Fibroblast of lung (primary cell): ENCODE results near the gene NABP1. TPM values are rescaled to one million over a fixed set of nuclear protein-coding genes. Genes with fewer than 3 reads are reported as not detected.

ENCODE experiments used
- DNase-seq, 2 donors: peaks; one replicate each; pipeline versions ENCODE4 v3.0.0 to v3.0.0-alpha.2; 2010; ENCODE audit warnings: low read depth in 2 of 2
- H2AFZ ChIP-seq: 2 replicates; pipeline ENCODE4 v1.5.1; 2012; ENCODE audit warnings: low read length, control low read depth, inconsistent platforms
- H3K27ac ChIP-seq: 2 replicates; pipeline ENCODE4 v1.5.1; 2011; ENCODE audit warnings: low read length, control low read depth; ENCODE audit not compliant: insufficient read depth
- H3K27me3 ChIP-seq: 2 replicates; pipeline ENCODE4 v1.5.1; 2011; ENCODE audit warnings: mild to moderate bottlenecking, low read length; ENCODE audit not compliant: control insufficient read depth, insufficient read depth
- H3K36me3 ChIP-seq: 2 replicates; pipeline ENCODE4 v1.5.1; 2011; ENCODE audit warnings: low read length; ENCODE audit not compliant: control insufficient read depth, insufficient read depth
- H3K4me1 ChIP-seq: 2 replicates; pipeline ENCODE4 v1.5.1; 2011; ENCODE audit warnings: low read length; ENCODE audit not compliant: control insufficient read depth, insufficient read depth; ENCODE audit errors: extremely low read depth
- H3K4me2 ChIP-seq: 2 replicates; pipeline ENCODE4 v1.5.1; 2011; ENCODE audit warnings: low read length, control low read depth; ENCODE audit not compliant: insufficient read depth; ENCODE audit errors: extremely low read depth
- H3K4me3 ChIP-seq, 4 experiments: fragments of 200-600 bp in 1 of 4; sonication (generic) in 1 of 4; replicated peaks in 1 of 4; 2 replicates each; pipeline ENCODE4 v1.5.1; 2011 to 2016; ENCODE audit warnings: low read length in 4 of 4, low read depth in 3 of 4, mild to moderate bottlenecking in 3 of 4, control low read depth in 2 of 4, inconsistent platforms in 1 of 4, mixed read lengths in 1 of 4; ENCODE audit not compliant: insufficient read depth in 1 of 4; ENCODE audit errors: control extremely low read depth in 1 of 4
- H3K79me2 ChIP-seq: 2 replicates; pipeline ENCODE4 v1.5.1; 2012; ENCODE audit warnings: mild to moderate bottlenecking, low read length, inconsistent platforms; ENCODE audit not compliant: control insufficient read depth, insufficient read depth
- H3K9ac ChIP-seq: 2 replicates; pipeline ENCODE4 v1.5.1; 2011; ENCODE audit warnings: mild to moderate bottlenecking, low read length, control low read depth; ENCODE audit not compliant: insufficient read depth
- H3K9me3 ChIP-seq: 2 replicates; pipeline ENCODE4 v1.5.1; 2012; ENCODE audit warnings: low read depth, low read length; ENCODE audit not compliant: control insufficient read depth, insufficient read depth
- H4K20me1 ChIP-seq: 2 replicates; pipeline ENCODE4 v1.5.1; 2011; ENCODE audit warnings: low read length; ENCODE audit not compliant: control insufficient read depth, insufficient read depth; ENCODE audit errors: extremely low read depth
- EZH2 ChIP-seq: IDR thresholded peaks from 2 replicates; pipeline ENCODE4 v1.5.1; 2012; ENCODE audit warnings: low read length, control low read depth, mild to moderate bottlenecking; ENCODE audit errors: missing control alignments
- polyA plus RNA-seq, 2 donors: library from polyadenylated mRNA; depleted of rRNA in 1 of 2; stranded (reverse) in 1 of 2; unstranded in 1 of 2; fragments of >200 nt; gene quantifications; 2 replicates each; pipeline ENCODE4 v1.2.1, GENCODE V29; 2011 to 2012; ENCODE audit warnings: missing spikeins in 1 of 2
- total RNA-seq: library from RNA; depleted of rRNA; stranded (reverse); fragments of >200 nt; gene quantifications from 2 replicates; pipeline ENCODE4 v1.2.1, GENCODE V29; 2014
- TF ChIP-seq, protein P1 (sequence below), 2 donors: IDR thresholded peaks in 1 of 2; conservative IDR thresholded peaks in 1 of 2; 1 replicate in 1 of 2; 2 replicates in 1 of 2; pipeline ENCODE4 v1.5.1; 2011 to 2012; ENCODE audit warnings: low read length in 2 of 2, control low read depth in 1 of 2, inconsistent platforms in 1 of 2, low read depth in 1 of 2, mild to moderate bottlenecking in 1 of 2

Gene NABP1
- total and polyA plus RNA-seq, 2 donors (not counting 1 experiment from before 2014, with no cell fraction given): 117 to 123 TPM

DNA sequence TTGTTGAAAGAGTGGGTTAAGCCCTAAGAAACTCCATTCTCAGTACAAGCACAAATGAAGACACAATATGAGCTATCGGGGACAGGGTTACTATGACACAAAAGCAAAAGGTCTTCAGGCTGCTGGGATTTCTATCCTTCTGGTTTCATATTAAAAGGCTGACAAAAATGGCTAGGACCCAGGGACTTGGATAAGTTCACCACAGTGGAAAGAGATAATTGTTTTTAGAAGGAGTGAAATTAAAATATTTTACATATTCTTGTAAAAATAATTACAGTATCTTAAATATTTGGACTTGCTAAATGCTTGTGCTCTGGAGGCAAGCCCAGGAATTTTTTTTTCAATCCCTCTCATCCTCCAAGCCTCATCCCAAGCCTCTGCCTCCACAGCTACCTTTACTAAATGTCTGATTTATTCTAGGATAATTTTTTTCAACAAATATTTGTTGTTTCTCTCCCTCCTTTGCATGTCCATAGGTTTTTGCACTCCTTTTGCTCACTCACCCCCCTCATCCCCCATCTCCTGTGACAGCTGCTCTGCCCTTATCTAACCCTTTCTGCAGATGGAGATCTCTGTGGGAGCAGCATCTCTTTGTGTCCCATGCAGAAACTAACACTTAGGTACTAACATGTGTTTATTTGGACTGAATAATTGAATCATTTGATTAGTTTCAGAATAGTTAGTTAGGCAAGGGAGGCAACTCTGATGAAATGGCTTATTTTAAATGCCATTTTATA, 47.8 kb upstream of the NABP1 start:
- Histone ChIP-seq H3K4me2 (no peak overlapping the region), H3K27me3 (no peaks in the 10 kb centered on the region), H2AFZ (no peak overlapping the region)

DNA sequence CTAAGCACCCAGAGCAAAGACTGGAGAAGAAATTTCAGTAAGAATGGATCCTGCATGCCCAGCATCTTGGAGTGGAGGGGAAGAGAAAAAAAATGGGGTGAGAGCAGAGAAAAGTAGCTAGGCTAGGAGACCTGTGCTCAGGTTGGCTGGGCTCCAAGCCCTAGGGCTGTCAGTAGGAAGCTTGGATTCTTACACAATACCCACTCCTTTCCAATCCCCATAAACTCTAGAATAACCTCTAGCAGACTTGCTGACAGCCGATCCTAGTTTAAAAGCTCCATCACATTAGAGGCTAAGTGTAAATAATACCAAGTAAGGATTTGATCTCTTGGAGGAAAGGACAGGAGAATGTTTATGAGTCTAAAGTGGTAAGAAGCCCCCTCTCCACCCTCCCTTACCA, 46.2 kb upstream of the NABP1 start:
- Histone ChIP-seq H2AFZ (no peak overlapping the region), H3K9ac (no peak overlapping the region)

More for the DNA sequence above, 47.8 kb upstream of the NABP1 start:
- Histone ChIP-seq H3K9ac (no peak overlapping the region), H3K27ac (no peak overlapping the region), H3K4me1 (peaks cover 20% of the 10 kb centered on the region), H3K4me3 (no peak overlapping the region), H4K20me1 (no peaks in the 10 kb centered on the region), H3K79me2 (no peaks in the 10 kb centered on the region), H3K9me3 (no peaks in the 10 kb centered on the region), H3K36me3 (no peaks in the 10 kb centered on the region)
- no peak for DNase-seq
- TF ChIP-seq EZH2: no peak

DNA sequence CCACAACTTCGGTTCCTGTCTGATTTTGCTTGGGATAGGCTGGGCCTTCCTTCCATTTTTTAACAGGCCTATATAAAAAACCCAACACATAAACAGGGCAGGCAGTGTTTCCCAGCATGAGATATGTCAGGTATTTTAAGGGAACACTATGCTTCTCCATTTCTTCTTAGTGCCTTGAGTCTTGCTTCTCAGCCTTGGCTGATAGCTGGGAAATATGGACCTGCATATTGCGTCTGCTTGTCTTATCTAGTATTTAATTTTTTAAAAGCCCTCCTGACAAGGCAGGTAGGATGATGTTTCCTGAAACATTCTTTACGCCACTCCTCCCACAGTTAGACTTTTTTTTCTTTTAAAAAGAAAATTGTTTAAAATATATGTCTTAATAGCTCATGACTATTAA, 45.5 kb upstream of the NABP1 start:
- DNase-seq: no peak
- Histone ChIP-seq H3K27me3 (no peaks in the 10 kb centered on the region), H4K20me1 (no peaks in the 10 kb centered on the region), H3K9me3 (no peaks in the 10 kb centered on the region), H3K9ac (no peak overlapping the region), H3K36me3 (no peaks in the 10 kb centered on the region), H2AFZ (no peak overlapping the region), H3K79me2 (no peaks in the 10 kb centered on the region), H3K27ac (no peak overlapping the region), H3K4me1 (peaks cover 19% of the 10 kb centered on the region), H3K4me3 (no peak overlapping the region), H3K4me2 (no peak overlapping the region)
- TF ChIP-seq EZH2: no peak
- TF ChIP-seq, protein P1, sequence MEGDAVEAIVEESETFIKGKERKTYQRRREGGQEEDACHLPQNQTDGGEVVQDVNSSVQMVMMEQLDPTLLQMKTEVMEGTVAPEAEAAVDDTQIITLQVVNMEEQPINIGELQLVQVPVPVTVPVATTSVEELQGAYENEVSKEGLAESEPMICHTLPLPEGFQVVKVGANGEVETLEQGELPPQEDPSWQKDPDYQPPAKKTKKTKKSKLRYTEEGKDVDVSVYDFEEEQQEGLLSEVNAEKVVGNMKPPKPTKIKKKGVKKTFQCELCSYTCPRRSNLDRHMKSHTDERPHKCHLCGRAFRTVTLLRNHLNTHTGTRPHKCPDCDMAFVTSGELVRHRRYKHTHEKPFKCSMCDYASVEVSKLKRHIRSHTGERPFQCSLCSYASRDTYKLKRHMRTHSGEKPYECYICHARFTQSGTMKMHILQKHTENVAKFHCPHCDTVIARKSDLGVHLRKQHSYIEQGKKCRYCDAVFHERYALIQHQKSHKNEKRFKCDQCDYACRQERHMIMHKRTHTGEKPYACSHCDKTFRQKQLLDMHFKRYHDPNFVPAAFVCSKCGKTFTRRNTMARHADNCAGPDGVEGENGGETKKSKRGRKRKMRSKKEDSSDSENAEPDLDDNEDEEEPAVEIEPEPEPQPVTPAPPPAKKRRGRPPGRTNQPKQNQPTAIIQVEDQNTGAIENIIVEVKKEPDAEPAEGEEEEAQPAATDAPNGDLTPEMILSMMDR (conservative IDR thresholded peaks at IDR 0.05 in 1 of 2, IDR thresholded peaks at IDR 0.05 in 1 of 2; ENCODE audit: low read depth in 1 of 2, low read length in 2 of 2): no peak

More for the DNA sequence above, 46.2 kb upstream of the NABP1 start:
- Histone ChIP-seq H3K27ac (no peak overlapping the region), H3K79me2 (no peaks in the 10 kb centered on the region), H3K4me1 (peaks cover 16% of the 10 kb centered on the region), H3K4me3 (no peak overlapping the region), H3K4me2 (no peak overlapping the region), H3K36me3 (no peaks in the 10 kb centered on the region), H3K9me3 (no peaks in the 10 kb centered on the region), H3K27me3 (no peaks in the 10 kb centered on the region), H4K20me1 (no peaks in the 10 kb centered on the region)
- peak; percentile 45 to 65 for DNase-seq
- TF ChIP-seq, protein P1 (conservative IDR thresholded peaks at IDR 0.05 in 1 of 2, IDR thresholded peaks at IDR 0.05 in 1 of 2; ENCODE audit: low read depth in 1 of 2, low read length in 2 of 2): no peak
- no peak for TF ChIP-seq EZH2
